Subcutaneous adipose tissue (tissue), 4 donors: ENCODE measurements around the gene TMEM184A. TPM values are rescaled to one million over a fixed set of nuclear protein-coding genes. Genes with fewer than 3 reads are reported as not detected.

Experiments used
- CTCF ChIP-seq: fragments of 450-650 bp; IDR thresholded peaks from one replicate; pipeline ENCODE4 v1.5.1; 2016; ENCODE audit warnings: low read depth, mild to moderate bottlenecking, control low read depth, antibody characterized with exemption, moderate library complexity
- total RNA-seq, 4 donors: library from RNA; depleted of rRNA; stranded (reverse); fragments of >200 nt; gene quantifications; one replicate each; pipeline ENCODE4 v1.1.0, GENCODE V29; 2016

TMEM184A gene
- total RNA-seq, 4 donors from 2014 or later: under 0.01 to 0.17 TPM; not detected in 2

- TF ChIP-seq CTCF: no peak
Measured at GRCh38 chr7:1492640-1493039, 63.4 kb downstream of the TMEM184A start.

Other genes starting within 250 kb of the TMEM184A start
- 1 to 10 TPM; 1.5 to 5.3 (median 4.1) TPM for gene MICALL2, start 96.7 kb downstream of the TMEM184A start, total RNA-seq
- 10 to 100 TPM; 19.0 to 71.6 (median 23.8) TPM for gene INTS1, start 51.8 kb downstream of the TMEM184A start, total RNA-seq
- gene MAFK, start 25.5 kb downstream of the TMEM184A start, total RNA-seq: 10 to 100 TPM; 19.0 to 47.6 (median 30.7) TPM
- gene PSMG3, start 13.8 kb upstream of the TMEM184A start, total RNA-seq: 10 to 100 TPM; 13.5 to 39.7 (median 31.5) TPM
- 1 to 10 TPM in 1 of 4 donors, under 1 TPM in 3; 0.51 to 3.6 (median 0.85) TPM for gene ELFN1, start 114.1 kb upstream of the TMEM184A start, total RNA-seq